CD1c-positive myeloid dendritic cell (primary cell): ENCODE measurements around the gene LPP.
A peak's percentile ranks its signal among the peaks of the same experiment; 100 is the strongest.

Experiments
- DNase-seq: peaks from one replicate; pipeline ENCODE4 v3.0.0-alpha.2; 2016; ENCODE audit errors: extremely low spot score

Gene LPP

DNA sequence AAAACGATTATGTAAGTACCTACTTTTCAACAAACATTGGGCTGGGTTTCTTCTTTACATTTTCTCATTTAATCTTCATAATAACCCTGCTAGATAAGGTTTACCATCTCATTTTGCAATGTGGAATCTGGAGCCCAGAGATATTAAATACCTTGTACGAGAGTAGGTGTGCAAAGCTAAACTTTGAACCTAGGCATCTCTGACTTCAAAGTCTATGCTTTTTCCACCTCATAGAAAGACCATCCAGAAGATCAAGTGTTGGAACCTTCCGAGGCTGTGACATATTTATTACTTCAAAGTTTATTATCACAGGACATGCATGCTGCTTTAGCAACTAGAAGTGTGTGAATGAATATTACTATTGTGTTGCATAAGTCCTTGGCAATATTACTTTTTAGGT lies 520.6 kb downstream of the LPP start:
- DNase-seq: no peak

DNA sequence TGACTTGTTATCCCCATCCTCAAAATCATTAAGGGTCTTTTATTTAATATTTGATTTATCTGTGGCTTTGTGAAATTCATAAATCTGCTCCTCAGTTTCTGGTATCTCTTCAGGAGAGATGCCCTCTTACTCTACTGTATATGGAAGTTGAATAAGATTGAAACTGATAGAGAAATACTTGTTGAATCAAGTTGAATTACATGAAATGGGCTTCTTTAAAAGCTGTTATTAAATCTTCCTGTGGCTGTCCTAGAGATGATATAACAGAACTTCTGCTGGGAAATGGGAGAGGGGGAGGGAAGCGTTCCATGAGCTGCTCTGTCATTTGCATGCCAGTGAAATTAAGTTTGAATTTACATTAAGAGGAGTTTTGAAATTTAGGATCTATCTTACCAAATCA lies 523.4 kb downstream of the LPP start:
- DNase-seq: no peak

DNA sequence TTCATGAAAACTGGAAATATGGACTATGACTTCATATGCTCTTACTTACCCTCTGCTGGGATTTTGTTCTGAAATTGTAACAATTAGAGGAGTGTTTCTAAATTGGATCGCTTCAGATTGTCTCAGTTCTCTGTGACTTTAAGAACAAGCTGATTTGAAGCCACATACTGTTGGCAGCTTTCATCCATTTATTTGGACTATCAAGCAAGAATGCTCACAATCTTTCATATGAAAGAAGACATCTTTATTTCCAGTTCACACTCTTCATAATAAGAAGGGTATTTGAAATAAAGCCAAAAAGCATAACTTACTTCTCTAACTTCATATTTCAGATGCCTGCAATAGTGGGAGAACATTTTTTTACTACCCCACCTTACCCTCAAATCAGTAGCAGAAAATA lies 526.2 kb downstream of the LPP start:
- no peak for DNase-seq

DNA sequence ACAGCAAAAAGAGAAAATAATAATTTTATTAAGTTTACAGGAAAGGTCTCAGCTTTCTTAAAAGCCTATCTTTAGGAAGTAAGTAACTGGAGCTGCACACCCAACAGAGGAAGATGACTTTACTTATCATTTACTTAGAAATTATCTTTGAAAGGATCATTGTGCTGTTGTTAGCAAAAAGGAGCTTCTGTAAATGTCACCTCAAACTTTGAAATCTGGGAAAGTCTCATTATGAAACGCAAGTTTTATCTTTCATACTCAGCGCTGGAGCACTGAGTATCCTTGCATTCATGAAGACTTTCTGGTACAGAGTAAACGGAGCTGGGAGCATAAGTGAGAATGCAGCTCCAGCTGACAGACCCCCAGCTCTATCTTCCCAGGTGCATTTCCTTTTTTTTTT lies 526.6 kb downstream of the LPP start:
- no peak for DNase-seq

- no peak for DNase-seq
Measured at GRCh38 chr3:188682316-188682715, 528.4 kb downstream of the LPP start.

- peak; percentile 80 for DNase-seq
Measured at GRCh38 chr3:188683032-188683521, 529.1 kb downstream of the LPP start.

DNA sequence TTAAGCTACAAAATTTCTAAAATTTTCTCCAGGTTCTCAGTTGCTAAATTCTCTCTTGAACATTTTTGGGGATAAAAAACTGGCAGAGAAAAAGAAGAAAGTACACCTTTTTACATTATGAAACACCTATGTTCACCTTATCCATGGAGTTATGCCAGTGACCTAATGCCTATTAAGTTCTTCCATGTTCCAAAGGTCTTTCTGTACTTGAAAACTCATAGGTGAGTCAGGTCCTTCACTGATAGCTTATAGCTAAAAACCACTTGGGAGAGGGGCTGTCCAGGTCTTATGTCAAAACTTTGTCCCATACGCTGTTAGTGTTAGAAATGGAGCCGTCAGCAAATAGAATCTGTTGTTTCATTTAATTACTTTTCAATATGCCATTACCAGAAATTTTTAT lies 530.3 kb downstream of the LPP start:
- DNase-seq: no peak

DNA sequence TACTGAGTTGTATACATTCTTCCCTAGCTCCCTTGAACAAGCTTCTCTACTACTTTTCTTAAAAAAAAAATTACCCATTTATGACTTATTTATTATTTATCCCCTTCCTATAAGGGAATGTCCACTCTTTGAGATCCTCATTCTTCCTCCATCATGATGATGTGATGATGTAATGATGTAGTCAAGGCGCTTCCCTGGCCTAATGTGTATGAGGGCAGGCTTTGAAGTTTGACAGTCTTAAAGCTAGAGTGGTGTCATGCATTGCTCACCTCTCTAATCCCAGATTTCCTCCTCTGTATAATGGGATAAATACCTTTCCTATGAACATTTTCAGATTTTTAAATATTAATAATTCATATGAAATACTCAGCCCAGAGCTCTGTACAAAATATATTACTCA lies 531.8 kb downstream of the LPP start:
- DNase-seq: no peak

- DNase-seq: peak; percentile 40
Measured at GRCh38 chr3:188686324-188686723, 532.4 kb downstream of the LPP start.

- peak; percentile 86 for DNase-seq
Measured at GRCh38 chr3:188687389-188687788, 533.4 kb downstream of the LPP start.

- DNase-seq: peak; percentile 29
Measured at GRCh38 chr3:188689101-188689574, 535.2 kb downstream of the LPP start.

- DNase-seq: no peak
Measured at GRCh38 chr3:188690064-188690463, 536.1 kb downstream of the LPP start.

DNA sequence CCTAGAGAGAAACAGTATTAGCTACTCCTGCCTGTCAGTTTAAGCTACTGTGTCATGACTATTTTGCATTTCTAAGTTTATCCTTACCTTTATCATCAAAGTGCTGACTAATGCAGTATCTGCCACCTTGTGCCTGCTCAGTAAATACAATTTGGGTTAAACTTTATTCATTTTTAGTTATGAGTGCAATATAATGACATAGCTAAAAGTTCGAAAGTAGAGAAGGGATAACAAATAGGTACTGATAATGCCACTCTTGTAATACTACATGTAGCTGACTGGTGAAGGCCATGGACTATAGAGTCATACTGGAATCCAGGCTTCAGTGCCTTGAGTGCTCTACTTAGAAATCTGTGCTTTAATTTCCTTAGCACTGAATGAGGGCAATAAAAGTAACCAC lies 537.0 kb downstream of the LPP start:
- DNase-seq: no peak

DNA sequence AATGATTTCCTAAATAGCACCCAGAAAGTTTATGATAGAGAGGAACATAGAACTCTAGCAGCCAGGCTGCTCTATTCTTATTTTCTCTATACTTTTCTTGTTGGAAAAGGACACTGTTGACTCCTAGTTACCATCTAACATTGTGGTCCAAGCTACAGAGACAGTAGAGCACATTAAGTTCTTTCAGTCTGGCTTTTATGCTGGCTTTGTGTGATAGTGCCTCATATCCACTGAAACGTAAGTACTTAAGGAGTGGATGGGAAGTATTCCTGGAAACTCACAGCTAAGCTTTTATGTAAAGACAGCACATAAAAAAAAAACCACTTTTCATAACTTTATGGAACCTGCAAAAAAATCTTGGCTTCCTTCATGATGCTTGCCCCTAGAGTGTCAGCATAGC lies 537.7 kb downstream of the LPP start:
- DNase-seq: no peak

- no peak for DNase-seq
Measured at GRCh38 chr3:188692700-188693099, 538.7 kb downstream of the LPP start.

DNA sequence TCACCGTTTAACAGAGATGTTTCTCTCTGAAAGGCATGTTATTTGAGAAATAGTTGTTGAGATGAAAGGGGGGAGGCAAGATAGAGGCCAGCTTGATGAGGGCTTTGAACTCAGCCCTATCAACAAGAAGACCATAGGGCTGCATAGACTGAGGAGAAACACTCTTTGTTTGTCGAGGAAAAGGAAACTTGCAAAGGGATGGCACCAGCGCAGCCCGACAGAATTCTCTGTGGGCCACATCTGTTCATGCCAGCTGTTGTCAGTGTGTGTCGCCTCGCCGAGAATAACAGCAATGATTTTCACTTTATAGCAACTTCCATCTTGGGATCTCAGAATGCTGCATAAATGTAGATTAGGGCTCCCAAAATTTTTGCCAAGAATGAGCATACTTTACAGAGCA lies 539.5 kb downstream of the LPP start:
- DNase-seq: no peak

- DNase-seq: no peak
Measured at GRCh38 chr3:188695241-188695640, 541.3 kb downstream of the LPP start.

DNA sequence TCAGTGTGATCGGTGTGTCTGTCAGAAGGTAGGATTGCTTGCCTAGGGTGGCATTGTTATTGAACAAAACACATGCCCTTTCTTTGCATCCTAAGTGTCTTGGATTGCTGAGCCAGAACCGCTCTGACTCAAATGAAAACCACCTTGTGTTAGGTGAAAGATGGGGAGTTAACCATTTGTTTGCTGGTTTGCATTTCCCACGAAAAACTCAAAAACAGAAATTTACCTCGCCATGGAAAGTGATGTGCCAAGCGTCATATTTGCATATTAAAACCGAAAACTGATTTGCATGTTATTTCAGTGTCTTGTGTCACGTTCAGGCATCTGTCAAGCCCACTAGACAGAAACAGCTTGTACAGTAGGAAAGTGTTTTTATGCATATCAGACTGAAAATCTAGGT lies 543.2 kb downstream of the LPP start:
- DNase-seq: no peak

DNA sequence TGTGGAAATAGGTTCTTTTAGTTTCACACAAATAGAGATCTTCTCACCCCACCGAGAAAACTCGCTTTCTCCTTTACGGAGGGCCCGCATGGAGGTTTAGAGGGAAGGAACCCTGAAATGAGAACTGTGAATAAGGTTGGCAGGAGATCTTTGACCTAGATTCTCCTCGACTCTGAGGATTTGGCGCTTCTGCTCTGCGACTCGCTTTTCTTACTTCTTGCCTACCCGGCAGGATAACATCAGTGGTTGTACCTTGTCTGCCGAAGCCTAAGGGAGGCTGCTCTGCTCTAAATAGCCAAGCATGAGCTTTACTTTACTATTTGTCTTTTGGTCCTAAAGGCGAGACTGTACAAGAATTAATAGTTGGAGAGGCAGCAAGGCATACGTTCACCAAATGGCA lies 544.5 kb downstream of the LPP start:
- DNase-seq: no peak

- DNase-seq: peak; percentile 22
Measured at GRCh38 chr3:188700501-188700900, 546.5 kb downstream of the LPP start.

DNA sequence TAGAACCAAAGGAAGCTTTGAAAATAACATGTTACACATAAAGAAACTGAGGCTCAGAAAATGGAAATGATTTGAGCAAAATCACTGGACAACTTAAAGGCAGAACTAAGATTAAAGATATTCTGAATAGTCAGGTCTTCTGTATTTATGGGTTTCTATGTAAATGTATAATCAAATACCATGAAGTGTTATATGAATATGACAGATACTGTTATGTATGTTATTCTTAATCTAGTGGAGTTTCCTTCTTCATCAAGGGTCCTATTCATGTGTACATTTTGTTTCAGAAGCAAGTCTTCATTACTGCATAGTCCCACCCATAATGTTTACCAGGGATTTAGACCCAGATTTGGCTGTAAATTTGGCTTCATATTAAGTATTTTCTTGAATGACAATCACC lies 547.0 kb downstream of the LPP start:
- DNase-seq: no peak

DNA sequence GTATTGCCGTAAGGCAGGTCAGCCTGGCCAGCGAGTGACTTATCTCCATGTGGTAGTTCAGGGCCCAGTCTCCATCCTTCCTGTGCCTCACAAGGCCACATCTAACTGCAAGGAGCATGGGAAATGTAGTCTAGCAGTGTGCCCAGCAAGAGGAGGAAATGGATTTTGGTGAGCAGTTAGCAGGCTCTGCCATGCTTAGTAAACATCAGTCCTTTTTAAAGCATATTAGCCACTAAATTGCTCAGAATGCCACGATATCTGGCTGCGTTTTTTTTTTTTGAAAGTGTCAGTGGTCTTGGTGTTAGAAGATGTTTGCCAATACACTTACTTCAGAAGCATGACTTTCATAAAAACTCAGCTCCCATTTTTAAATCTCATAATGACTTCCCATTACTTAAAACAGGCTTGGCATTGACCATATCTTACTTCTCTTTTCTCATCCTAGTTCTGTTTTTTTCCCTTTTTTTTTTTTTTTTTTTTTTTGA lies 547.6 kb downstream of the LPP start:
- peak; percentile 85 for DNase-seq

DNA sequence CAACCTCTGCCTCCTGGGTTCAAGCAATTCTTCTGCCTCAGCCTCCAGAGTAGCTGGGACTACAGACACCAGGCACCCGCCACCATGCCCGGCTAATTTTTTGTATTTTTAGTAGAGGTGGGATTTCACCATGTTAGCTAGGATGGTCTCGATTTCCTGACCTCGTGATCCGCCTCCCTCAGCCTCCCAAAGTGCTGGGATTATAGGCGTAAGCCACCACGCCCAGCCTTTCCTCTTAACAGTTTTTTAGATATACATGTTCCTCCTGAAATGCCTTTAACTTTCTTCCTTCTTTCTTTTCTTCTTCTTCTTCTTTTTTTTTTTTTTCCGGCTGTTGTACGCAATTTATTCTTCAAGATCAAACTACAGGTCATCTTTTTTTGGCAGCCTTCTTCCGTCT lies 548.1 kb downstream of the LPP start:
- peak; percentile 30 for DNase-seq

DNA sequence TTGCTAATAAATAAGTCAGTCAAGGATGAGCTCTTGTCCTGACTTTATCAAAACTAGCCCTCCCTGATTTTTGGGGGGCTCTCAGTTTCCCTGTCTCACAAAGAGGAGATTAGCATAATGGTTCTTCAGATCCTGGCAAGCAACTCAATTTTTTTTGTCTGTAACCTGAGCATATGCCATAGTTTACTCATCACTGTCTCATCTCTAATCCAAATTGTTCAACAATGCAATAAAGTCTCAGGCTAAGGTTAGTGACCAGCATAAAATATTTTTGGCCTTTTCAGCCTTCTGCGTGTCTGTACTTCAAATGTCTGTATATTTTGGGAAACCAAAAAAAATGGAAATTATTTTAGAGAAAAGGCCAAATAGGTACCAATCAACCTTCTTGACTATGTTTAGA lies 552.2 kb downstream of the LPP start:
- DNase-seq: no peak

DNA sequence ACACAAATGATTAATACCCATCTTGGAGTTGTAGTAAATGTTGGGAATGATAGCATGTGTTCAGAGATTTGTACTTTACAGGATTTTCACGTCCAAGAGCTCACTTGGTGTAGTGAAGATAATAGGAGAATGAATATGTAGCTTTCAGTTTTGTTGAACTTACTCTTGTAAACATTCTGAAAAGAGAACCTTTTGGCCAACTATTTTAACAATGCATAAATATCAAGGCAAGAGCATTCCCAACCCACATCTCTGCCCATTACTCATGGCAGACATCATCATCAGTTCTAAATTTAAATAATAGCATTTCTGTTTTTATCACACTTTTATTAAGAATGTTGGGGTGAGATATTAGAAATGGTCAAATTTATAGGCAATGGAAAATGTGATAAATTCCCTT lies 552.6 kb downstream of the LPP start:
- no peak for DNase-seq
